Measurements from ENCODE around the gene PLAU.

PLAU gene

GRCh38 chr10:73910401-73910763 lies 550 bp upstream of the PLAU start:
- DNase-seq (ENCODE audit: low read depth) = peak; percentile 73
- TF ChIP-seq MAX (IDR thresholded peaks at IDR 0.05; ENCODE audit: low read depth, low read length) (peak; percentile 4; the same call in 1 of the 2 replicates), MYC (IDR thresholded peaks at IDR 0.05; ENCODE audit: low read depth, low read length) (no peak; the same call in 1 of the 2 replicates), POLR2A (IDR thresholded peaks at IDR 0.05; ENCODE audit: extremely low read depth, insufficient read length) (no peak)
- TF ChIP-seq, protein P1, sequence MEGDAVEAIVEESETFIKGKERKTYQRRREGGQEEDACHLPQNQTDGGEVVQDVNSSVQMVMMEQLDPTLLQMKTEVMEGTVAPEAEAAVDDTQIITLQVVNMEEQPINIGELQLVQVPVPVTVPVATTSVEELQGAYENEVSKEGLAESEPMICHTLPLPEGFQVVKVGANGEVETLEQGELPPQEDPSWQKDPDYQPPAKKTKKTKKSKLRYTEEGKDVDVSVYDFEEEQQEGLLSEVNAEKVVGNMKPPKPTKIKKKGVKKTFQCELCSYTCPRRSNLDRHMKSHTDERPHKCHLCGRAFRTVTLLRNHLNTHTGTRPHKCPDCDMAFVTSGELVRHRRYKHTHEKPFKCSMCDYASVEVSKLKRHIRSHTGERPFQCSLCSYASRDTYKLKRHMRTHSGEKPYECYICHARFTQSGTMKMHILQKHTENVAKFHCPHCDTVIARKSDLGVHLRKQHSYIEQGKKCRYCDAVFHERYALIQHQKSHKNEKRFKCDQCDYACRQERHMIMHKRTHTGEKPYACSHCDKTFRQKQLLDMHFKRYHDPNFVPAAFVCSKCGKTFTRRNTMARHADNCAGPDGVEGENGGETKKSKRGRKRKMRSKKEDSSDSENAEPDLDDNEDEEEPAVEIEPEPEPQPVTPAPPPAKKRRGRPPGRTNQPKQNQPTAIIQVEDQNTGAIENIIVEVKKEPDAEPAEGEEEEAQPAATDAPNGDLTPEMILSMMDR (IDR thresholded peaks at IDR 0.05; ENCODE audit: low read depth, low read length) = peak; percentile 30
- peak overlapping the region; percentile 71 for H3K4me3 ChIP-seq (ENCODE audit: low read depth, low read length)

DNA sequence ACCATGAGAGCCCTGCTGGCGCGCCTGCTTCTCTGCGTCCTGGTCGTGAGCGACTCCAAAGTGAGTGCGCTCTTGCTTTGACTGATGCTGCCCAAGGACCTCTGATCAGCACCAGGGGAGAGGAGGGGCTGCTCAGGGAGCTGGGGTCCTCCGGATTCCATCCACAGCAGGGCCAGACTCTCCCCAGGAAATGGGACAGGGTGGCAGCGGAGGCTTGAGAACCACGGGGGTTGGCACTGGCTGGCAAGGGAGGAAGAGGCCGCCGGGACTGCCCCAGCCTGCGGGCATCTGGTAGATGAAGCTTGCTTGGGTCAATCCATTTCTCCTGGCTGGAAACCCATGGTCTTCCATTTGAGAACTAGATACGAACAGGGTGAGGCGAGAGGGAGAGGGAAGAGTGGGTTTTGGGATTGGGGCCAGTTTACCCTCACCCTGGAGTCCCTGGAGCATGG lies 647 bp downstream of the PLAU start:
- TF ChIP-seq, protein P1 (IDR thresholded peaks at IDR 0.05; ENCODE audit: low read depth, low read length) = no peak
- TF ChIP-seq POLR2A (IDR thresholded peaks at IDR 0.05; ENCODE audit: extremely low read depth, insufficient read length) = no peak
- TF ChIP-seq MYC (IDR thresholded peaks at IDR 0.05; ENCODE audit: low read depth, low read length) = no peak
- no peak for TF ChIP-seq MAX (IDR thresholded peaks at IDR 0.05; ENCODE audit: low read depth, low read length)
- DNase-seq (ENCODE audit: low read depth) = no peak
- H3K4me3 ChIP-seq (ENCODE audit: low read depth, low read length) = peak overlapping the region; percentile 71

DNA sequence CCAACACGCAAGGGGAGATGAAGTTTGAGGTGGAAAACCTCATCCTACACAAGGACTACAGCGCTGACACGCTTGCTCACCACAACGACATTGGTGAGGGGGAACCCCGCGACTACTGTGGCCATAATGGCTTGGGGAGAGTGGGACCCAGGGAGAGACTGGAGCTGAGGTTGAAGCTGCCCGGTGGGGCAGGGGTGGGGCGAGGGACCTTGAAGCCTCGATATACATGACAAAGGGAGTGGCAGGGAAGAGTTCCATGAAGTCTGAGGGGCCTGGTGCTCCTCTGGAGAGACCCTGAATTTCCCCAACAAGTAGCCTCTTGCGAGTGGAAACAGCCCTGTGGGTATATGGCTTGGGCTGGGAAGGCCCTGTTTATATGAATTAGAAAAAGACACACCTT lies 3.1 kb downstream of the PLAU start:
- DNase-seq (ENCODE audit: low read depth) = no peak
- TF ChIP-seq, protein P1 (IDR thresholded peaks at IDR 0.05; ENCODE audit: low read depth, low read length) = no peak
- no peak for TF ChIP-seq POLR2A (IDR thresholded peaks at IDR 0.05; ENCODE audit: extremely low read depth, insufficient read length)
- TF ChIP-seq MYC (IDR thresholded peaks at IDR 0.05; ENCODE audit: low read depth, low read length) = no peak
- TF ChIP-seq MAX (IDR thresholded peaks at IDR 0.05; ENCODE audit: low read depth, low read length) = no peak
- no peak overlapping the region for H3K4me3 ChIP-seq (ENCODE audit: low read depth, low read length)

GRCh38 chr10:73915206-73915851 lies 4.4 kb downstream of the PLAU start:
- H3K4me3 ChIP-seq (ENCODE audit: low read depth, low read length) = no peak overlapping the region
- no peak for DNase-seq (ENCODE audit: low read depth)
- TF ChIP-seq POLR2A (IDR thresholded peaks at IDR 0.05; ENCODE audit: extremely low read depth, insufficient read length) (no peak), MYC (IDR thresholded peaks at IDR 0.05; ENCODE audit: low read depth, low read length) (no peak), MAX (IDR thresholded peaks at IDR 0.05; ENCODE audit: low read depth, low read length) (no peak)
- TF ChIP-seq, protein P1 (IDR thresholded peaks at IDR 0.05; ENCODE audit: low read depth, low read length) = no peak

DNA sequence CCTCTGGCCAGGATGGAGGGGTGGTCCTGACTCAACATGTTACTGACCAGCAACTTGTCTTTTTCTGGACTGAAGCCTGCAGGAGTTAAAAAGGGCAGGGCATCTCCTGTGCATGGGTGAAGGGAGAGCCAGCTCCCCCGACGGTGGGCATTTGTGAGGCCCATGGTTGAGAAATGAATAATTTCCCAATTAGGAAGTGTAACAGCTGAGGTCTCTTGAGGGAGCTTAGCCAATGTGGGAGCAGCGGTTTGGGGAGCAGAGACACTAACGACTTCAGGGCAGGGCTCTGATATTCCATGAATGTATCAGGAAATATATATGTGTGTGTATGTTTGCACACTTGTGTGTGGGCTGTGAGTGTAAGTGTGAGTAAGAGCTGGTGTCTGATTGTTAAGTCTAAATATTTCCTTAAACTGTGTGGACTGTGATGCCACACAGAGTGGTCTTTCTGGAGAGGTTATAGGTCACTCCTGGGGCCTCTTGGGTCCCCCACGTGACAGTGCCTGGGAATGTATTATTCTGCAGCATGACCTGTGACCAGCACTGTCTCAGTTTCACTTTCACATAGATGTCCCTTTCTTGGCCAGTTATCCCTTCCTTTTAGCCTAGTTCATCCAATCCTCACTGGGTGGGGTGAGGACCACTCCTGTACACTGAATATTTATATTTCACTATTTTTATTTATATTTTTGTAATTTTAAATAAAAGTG lies 6.0 kb downstream of the PLAU start:
- TF ChIP-seq POLR2A (IDR thresholded peaks at IDR 0.05; ENCODE audit: extremely low read depth, insufficient read length) = no peak
- TF ChIP-seq, protein P1 (IDR thresholded peaks at IDR 0.05; ENCODE audit: low read depth, low read length) = no peak
- peak; percentile 84 for TF ChIP-seq MAX (IDR thresholded peaks at IDR 0.05; ENCODE audit: low read depth, low read length)
- TF ChIP-seq MYC (IDR thresholded peaks at IDR 0.05; ENCODE audit: low read depth, low read length) = no peak
- peak; percentile 76 for DNase-seq (ENCODE audit: low read depth)
- peak overlapping the region; percentile 40 for H3K4me3 ChIP-seq (ENCODE audit: low read depth, low read length)

Measured in NB4 (cell line).